BE2C (cell line): ENCODE measurements around the gene ROBO1.

Source experiments
- DNase-seq: peaks from one replicate; pipeline ENCODE4 v3.0.0-alpha.2; 2020
- H3K27me3 ChIP-seq: fragments of 250-450 bp; sonication (Bioruptor Pico); 2 replicates; pipeline ENCODE4 v1.5.1; 2020; ENCODE audit warnings: mild to moderate bottlenecking
- H3K36me3 ChIP-seq: fragments of 250-450 bp; sonication (Bioruptor Pico); 2 replicates; pipeline ENCODE4 v1.5.1; 2020; ENCODE audit warnings: mild to moderate bottlenecking
- H3K4me1 ChIP-seq: fragments of 250-450 bp; sonication (Bioruptor Pico); 2 replicates; pipeline ENCODE4 v1.5.1; 2020
- H3K4me3 ChIP-seq: 2 replicates; pipeline ENCODE4 v1.5.1; 2011; ENCODE audit warnings: low read depth, low read length
- H3K9me3 ChIP-seq: fragments of 250-450 bp; sonication (Bioruptor Pico); 2 replicates; pipeline ENCODE4 v1.5.1; 2020
- CTCF ChIP-seq: IDR thresholded peaks from 2 replicates; pipeline ENCODE4 v1.5.1; 2012; ENCODE audit warnings: mild to moderate bottlenecking, low read depth, low read length

The ROBO1 gene

GRCh38 chr3:79478620-79479019, 289.2 kb downstream of the ROBO1 start:
- no peak for TF ChIP-seq CTCF
- H3K4me3 ChIP-seq = no peak overlapping the region
- no peaks in the 10 kb centered on the region for H3K27me3 ChIP-seq

GRCh38 chr3:79477242-79477641, 290.6 kb downstream of the ROBO1 start:
- no peaks in the 10 kb centered on the region for H3K36me3 ChIP-seq
- no peak for DNase-seq
- no peak for TF ChIP-seq CTCF
- no peaks in the 10 kb centered on the region for H3K9me3 ChIP-seq
- no peaks in the 10 kb centered on the region for H3K27me3 ChIP-seq
- H3K4me1 ChIP-seq = no peaks in the 10 kb centered on the region
- no peak overlapping the region for H3K4me3 ChIP-seq

More at GRCh38 chr3:79478620-79479019, 289.2 kb downstream of the ROBO1 start:
- Histone ChIP-seq H3K4me1 (no peaks in the 10 kb centered on the region), H3K9me3 (no peaks in the 10 kb centered on the region), H3K36me3 (no peaks in the 10 kb centered on the region)
- no peak for DNase-seq

- H3K4me1 ChIP-seq = no peaks in the 10 kb centered on the region
- H3K36me3 ChIP-seq = no peaks in the 10 kb centered on the region
- H3K9me3 ChIP-seq = no peaks in the 10 kb centered on the region
- DNase-seq = no peak
- TF ChIP-seq CTCF = no peak
- H3K4me3 ChIP-seq = no peak overlapping the region
- no peaks in the 10 kb centered on the region for H3K27me3 ChIP-seq
These were observed 293.8 kb downstream of the ROBO1 start for GRCh38 chr3:79473993-79474392.

- no peak for DNase-seq
- no peaks in the 10 kb centered on the region for H3K4me1 ChIP-seq
- no peak for TF ChIP-seq CTCF
- no peaks in the 10 kb centered on the region for H3K27me3 ChIP-seq
- no peak overlapping the region for H3K4me3 ChIP-seq
- no peaks in the 10 kb centered on the region for H3K36me3 ChIP-seq
- H3K9me3 ChIP-seq = no peaks in the 10 kb centered on the region
These were observed 300.1 kb downstream of the ROBO1 start for GRCh38 chr3:79467721-79468120.

GRCh38 chr3:79461129-79461792, 306.5 kb downstream of the ROBO1 start:
- Histone ChIP-seq H3K9me3 (no peaks in the 10 kb centered on the region), H3K4me1 (no peaks in the 10 kb centered on the region), H3K27me3 (no peaks in the 10 kb centered on the region), H3K36me3 (no peaks in the 10 kb centered on the region), H3K4me3 (no peak overlapping the region)
- DNase-seq = no peak
- TF ChIP-seq CTCF = no peak

GRCh38 chr3:79453600-79453999, 314.2 kb downstream of the ROBO1 start:
- TF ChIP-seq CTCF = no peak
- Histone ChIP-seq H3K4me3 (no peak overlapping the region), H3K4me1 (no peaks in the 10 kb centered on the region), H3K36me3 (no peaks in the 10 kb centered on the region), H3K27me3 (no peaks in the 10 kb centered on the region), H3K9me3 (no peaks in the 10 kb centered on the region)
- DNase-seq = no peak
